NCI-H526 (cell line): ENCODE results near the gene JSRP1.

Experiments
- DNase-seq, 2 experiments: peaks; one replicate each; lab custom pipeline; 2025; lab: John Stamatoyannopoulos, UW

The JSRP1 gene

DNA sequence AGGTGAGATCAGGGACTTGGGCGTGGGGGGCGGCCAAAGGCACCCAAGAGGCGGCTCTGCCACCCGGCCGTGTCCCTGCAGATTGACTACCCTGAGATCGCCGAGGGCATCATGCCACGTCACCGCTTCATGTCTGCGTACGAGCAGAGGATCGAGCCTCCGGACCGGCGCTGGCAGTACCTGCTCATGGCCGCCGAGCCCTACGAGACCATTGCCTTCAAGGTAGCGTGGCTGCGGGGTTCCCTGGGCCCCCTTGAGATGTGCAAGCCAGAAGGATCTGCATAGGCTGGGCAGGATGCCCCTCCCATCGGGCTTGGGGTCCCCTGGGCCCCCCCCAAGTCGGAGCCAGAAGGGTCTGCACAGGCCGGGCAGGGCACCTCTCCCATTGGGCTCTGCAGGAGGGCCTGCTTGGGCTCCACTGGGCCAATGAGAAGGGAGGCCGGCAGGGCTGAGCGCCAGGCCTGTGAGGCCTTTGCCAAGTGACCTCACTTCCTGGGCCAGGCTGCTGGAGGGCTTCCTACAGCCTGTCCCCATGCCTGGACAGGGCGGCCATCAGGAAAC lies 9.3 kb downstream of the JSRP1 start:
- no peak for DNase-seq

DNA sequence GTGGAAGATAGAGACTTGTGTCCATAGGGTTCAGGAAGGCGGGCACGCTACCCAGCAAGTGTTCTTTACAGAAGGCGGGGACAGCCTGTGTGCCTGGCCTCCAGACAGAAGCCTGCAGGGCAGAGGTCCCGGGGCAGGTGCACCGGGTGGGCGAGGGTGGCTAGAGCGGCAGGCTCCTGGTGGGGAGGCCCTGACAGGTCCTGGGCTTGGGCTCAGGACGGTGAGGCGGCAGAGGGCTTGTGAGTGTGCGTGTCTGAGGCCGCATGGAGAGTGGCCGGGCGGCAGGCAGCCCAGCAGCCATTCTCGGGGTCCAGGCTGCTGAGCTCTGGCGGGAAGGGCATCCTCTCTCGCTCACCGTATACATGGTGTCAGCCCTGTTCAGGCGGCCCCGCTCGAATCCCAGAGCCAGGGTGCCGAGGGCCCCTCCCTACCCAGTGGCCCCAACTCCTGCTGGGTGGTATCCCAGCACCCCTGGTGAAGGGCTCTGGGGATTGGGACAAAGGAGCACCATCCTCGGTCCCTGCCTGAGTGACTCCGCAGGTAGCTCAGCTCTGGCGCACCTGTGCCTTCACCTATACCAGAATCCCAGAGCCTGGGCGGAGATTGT lies 10.1 kb downstream of the JSRP1 start:
- no peak for DNase-seq

DNA sequence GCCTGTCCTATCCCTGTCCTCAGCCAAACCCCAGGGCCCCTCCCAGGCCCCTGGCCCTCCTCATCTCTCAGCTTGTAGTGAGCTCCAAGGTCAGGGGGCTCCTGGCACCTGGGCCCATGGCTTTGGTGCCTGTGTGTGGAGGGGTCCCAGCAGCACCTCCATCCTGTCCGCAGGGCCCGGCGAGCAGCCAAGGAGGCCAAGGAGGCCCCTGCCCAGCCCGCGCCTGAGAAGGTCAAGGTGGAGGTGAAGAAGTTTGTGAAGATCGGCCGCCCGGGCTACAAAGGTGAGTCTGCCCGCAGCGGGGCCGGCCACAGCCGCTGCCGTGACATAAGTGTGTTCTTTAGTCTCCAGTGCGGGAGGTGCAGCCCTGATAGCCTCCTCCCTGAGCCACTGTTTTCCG lies 10.9 kb downstream of the JSRP1 start:
- DNase-seq = no peak

DNA sequence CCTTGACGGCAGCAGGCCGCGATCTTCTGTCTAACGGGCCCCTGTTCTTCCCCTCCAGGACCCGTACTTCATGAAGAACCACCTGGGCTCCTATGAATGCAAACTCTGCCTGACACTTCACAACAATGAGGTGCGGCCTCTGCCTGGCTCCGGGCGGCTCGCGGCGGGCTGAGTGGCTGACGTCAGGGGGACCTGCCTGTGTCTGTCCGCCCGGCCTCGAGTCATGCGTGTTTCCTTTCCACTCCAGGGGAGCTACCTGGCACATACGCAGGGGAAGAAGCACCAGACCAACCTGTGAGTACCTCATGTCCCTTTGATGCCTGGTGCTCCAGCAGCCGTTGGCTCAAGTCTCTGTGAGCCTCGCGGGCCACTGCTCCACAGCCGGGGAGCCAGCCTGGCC lies 11.7 kb downstream of the JSRP1 start:
- no peak for DNase-seq

DNA sequence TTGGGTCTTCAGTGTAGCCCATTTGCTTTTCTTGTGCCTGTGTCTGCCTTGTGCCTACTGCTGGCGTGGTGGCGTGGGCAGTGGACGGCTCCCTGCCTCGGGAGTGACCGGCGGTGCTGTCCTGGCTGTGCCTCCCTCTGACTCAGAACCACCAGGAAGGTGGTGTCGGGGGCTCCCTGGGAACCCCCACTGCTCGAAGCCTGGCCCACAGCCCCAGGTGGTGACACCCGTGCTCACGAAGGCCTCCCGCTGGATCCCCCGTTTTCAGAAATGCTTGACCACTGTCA lies 12.1 kb downstream of the JSRP1 start:
- DNase-seq = no peak

DNA sequence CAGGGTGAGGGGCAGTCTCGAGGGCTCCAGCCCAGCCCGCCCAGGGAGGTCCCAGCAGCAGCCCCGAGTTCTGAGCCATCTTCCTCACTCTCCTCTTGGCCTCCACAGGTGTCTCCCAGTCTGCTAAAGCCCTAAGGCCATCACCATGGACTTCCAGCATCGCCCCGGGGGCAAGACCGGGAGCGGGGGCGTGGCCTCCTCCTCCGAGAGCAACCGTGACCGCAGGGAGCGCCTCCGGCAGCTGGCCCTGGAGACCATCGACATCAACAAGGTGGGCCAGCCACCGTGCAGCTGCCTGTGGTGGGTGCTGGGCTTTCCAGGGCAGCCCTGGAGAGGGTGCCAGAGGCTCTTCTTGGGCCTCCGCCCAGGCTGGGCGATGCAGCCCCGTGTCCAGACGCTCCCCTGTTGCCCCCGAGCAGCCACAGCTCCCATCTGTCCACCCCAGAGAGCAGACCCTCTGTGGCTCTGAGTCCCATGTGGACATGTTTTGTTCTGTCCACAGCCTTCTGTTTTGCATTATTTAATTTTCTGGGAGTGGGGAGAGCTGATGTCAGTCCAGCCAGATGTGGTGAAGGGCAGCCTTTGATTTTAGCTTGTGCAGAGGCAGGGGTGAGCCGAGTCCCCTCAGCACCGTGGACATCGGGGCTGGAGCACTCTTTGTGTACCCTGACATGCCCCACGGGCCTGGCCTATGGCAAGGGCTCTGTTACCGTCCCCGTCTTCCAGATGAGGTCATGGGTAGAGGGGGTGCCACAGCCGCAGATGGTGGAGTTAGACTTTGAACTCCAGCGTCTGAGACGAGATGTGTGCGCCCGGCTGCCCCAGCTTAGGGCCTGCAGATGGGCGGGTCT lies 12.7 kb downstream of the JSRP1 start:
- DNase-seq = no peak

DNA sequence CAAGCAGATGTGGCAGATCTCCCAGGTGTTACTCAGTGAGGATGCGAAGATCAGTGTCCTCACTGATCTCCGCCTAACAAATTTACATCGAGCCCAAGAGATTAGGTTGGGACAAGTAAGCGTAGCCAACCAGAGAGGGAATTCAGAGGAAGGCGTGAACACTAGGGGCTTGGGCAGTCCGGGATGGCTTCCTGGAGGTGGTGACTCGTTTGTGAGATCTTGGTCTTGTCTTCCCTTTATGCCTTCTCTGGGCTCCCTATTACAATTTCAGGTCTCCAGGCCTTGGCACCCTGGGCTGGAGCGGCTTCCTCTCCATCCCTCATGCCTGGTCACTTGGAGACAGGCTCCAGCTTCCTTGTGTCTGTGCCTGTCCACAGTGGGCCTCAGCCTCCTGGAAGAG lies 13.4 kb downstream of the JSRP1 start:
- no peak for DNase-seq

DNA sequence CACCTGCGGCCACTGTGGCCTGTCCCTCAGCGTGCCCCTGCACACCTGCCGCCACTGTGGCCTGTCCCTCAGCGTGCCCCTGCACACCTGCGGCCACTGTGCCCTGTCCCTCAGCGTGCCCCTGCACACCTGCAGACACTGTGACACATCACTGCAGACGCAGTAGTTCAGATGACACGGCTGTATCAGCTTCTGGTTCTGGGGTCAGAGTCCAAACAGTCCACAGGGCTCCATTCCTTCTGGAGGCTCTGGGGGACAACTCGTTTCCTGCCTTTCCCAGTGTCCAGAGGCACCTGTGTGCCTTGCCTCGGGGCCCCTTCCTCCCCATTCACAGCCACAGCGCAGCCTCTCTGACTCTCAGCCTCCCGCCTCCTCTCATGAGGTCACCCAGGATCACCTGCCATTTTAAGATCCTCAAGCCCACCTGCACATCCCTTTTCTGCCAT lies 14.1 kb downstream of the JSRP1 start:
- DNase-seq = no peak

DNA sequence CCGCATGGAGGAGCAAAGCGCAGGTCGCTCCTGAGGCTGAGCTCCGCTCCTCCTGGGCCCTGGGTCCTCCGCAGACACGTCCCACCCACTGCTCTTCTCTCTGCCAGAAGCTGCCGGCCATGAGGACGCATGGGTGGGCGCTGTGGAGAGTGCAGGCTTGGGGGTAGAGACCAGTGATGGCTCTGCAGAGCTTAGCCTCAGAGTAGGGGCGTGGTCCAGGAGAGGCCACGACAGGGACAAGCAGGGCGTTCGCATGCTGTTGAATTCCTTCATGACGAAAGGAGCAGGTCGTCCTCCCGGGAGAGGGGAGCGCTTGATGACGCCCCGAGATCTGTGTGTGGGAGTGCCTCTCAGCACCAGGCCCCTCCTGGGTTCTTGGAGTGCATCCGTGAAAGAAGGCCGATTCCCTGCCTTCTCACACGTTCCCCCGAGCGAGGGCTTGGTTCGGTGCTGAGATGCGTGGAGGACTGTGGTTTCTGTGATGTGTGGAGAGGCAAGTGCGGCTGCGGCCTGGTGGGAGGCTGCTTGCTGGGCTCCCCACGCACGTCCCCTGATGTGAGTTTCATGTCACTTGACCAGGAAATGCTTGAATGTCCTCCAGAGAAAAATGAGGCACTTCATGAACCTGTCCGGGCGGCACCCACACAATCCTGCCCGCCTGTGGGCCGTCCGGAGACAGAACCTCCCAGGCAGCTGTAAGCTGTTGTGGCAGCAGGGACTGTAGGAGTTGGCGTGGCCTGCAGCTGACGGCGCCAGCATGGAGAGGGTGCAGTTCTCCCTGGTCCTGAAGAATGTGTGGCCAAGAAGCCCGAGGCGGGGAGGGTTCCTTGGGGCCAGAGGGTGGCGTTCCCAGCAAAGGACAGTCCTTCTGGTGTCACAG lies 15.1 kb downstream of the JSRP1 start:
- DNase-seq = no peak

DNA sequence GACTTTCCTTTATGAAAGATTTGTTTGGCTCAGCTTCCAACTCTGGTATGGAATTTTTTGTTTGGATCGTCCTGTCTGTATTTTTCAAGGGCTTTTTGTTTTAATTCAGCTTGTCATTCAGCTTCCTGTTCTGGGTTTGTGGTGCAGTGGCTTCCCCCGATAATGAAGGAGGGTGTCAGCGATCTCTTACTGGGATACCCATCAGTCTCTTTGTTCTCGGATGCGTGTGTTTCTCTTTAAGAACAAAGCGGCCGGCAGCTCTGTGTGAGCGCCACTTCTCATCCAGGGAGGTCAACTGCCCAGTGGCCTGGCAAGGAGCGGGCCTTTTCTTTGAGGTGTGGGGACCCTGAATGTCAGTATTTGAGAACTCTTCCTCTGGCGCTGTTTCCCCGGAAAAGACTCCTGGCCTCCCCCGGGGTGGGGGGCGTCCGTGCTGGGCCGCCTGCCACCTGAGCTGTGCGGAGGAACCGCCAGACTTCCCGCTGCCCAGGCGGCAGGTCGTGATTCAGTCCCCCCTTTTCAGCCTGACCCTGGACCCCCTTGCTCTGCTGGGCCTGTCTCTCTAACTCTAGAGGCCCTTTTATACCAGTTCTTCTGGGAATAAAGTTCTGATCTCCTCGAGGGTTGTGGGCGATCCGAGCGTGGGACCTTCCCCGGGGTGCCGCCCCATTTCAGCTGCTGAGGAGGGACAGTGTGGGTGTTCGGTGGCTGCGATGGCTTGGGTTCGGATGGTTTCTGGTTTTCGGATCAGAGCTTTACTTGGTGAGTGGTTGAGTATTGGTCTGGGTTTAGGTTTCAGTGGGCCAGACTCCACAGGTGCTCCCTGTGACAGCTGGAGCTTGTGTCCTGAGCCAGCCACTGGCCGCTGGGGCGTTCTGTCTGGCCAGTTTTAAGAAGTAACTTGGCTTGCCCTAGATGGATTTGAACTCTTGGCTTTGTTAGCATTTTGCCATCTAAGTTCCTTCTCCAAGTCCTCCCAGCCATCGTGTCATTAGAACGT lies 16.1 kb downstream of the JSRP1 start:
- DNase-seq = peak in 1 of 2 experiments; percentile 40

DNA sequence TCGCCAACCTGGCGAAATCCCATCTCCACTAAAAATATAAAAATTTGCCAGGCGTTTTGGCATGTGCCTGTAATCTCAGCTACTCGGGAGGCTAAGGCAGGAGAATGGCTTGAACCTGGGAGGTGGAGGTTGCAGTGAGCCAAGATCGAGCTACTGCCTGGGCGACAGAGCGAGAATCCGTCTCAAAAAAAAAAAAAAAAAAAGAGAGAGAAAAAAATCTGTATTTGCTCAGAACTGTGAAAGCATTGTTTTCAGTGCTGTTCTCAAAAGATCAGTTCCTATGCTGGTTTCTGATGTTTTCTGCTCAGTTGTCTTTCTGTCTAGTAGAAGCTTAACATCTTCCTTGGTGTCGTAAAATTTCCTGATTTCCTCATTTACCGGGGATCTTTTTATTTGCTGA lies 17.0 kb downstream of the JSRP1 start:
- no peak for DNase-seq

DNA sequence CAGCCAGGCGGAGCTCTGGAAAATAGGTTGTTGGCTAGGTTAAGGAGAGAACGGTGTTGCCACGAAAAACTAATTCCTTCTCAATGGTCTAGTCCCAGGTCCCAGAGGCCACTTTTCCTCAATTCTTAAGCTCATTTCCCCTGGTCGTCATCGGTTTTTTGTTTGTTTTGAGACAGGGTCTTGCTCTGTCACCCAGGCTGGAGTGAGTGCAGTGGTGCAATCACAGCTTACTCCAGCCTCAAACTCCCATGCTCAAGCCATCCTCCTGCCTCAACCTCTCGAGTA lies 18.4 kb downstream of the JSRP1 start:
- no peak for DNase-seq

DNA sequence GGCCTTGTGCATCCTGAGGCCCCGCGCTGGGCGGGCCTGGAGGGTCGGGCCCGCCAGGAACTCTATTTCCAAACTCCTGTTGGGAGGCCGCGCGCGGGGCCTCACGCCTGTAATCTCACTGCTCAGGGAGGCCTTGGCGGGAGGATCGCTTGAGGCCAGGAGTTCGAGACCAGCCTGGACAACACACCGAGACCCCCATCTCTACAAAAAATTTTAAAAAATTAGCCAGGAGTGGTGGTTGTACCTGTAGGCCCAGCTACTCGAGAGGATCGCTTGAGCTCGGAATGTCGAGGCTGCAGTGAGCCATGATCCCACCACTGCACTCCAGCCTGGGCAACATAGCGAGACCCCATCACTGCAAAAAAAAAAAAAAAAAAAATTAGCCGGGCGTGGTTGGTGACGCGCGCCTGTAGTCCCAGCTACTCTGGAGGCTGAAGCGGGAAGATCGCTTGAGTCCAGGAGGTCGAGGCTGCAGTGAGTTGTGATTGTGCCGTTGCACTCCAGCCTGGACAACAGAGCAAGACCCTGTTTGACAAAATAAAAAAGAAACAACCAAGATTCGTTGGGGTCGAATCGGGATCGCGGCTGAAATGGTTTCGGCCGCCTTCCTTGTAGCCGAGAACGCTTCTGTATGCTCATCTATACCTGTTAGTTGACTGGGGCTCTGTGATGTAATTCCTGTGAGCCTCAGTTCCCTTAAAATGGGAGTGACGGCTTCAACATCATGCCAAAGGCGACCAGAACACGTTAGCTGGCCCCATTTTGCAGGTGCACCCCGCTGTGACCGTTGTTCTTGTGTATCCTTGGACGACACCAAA lies 19.0 kb downstream of the JSRP1 start:
- no peak for DNase-seq

DNA sequence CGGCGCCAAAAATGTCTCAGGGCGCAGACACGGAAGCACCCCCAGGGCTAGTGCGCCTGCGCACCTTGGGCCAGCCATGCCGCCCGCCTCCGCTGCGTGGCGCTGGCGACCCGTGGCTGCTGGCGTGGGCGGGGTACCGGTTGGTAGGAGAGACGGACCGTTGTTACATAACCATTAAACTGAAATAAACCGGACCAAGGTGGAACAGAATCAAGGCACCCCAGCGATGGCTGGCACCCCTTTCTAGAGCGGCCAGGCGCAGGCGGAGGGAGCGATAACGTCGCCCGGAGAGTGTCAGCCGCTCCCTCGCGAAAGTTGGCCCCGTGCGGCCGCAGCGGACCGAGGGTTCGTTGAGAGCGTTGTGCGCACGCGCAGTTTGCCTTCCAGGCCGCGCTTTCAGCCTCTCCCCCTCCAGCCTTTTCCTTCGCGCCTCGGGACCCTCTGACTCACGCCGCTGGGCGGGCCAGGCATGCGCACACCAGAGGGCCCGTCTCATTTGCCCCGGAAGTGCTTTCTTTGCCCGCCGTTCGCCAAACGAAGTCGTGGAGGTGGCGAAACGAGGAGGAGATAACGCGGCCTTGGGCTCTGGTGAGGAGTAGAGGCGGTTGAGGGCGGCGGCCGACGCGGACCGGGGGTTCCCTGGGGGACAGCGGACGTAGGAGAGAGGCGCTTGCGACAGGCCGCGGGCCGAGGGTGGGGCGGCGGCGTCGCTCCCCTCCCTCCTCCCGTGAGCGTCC lies 19.7 kb downstream of the JSRP1 start, which contains the start of the genes PLEKHJ1 and SF3A2:
Gene PLEKHJ1 (minus strand): TSS at position 16 of the 737 bp plus-strand sequence. CDS start 81 bp downstream, outside the sequence.
Gene SF3A2 (plus strand): TSS at position 511 of the 737 bp plus-strand sequence. CDS start 6,595 bp downstream, outside the sequence.
- DNase-seq = peak; percentile 88 to 96

DNA sequence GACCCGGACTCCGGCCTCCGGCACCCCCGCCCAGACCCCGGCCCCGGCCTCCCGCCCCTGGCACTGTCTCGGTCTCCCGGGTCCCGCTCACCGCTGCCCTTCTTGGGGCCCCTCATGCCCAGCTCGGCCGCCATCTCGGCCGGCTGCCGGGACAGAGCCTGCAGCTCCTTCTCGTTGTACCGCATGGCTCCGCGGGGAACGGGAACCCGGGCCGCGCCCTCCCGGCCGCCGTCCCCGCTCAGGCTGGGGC lies 20.2 kb downstream of the JSRP1 start:
- DNase-seq = no peak

DNA sequence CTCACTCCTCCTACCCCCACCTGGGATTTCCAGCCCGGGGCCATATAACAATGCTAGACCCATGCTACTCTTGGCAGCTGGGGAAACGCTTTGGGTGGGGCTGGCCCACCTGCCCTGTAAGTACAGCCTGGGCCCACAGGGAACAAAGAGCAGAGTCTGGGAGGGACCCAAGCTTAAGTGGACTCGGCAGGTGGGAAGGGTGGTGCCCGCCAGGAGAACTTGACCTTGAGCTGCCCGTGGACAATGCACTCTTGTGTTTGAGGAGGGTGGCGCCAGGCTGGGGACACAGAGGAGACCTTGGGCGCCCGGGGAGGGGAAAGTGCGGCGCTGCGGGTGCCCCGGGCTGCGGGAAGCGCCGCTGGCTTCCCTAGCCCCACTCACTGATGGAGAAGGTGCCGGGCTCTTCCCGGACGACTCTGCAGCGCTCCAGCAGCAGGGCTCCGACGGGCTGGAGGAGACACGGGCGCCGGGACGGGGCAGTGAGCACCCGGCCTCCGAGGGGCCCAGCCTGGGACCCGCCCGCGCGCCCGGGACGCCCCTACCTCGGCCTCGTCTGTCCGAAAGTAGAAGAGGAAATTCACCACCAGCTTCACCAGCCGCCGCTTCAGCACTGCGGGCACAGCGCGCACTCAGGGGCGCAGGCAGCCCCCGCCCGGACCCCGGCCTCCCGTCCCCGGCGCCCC lies 20.7 kb downstream of the JSRP1 start:
- DNase-seq = peak in 1 of 2 experiments; percentile 56

DNA sequence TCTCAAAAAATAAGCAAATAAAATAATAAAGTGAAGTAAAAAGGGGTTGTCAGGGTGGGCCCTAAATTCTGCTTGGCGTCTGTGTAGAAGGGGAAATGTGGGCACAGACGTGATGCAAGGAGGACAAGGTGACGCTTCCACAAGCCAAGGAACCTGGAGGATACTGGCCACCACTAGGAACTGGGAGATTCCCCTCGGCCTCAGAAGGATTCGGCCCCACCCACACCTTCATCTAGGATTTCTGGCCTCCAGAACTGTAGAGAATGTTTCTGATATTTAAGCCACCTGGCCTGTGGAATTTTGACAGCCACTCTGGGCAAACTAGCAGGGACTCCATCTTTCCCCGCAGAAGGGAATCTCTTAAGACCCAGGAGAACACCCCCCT lies 21.2 kb downstream of the JSRP1 start:
- DNase-seq = no peak

DNA sequence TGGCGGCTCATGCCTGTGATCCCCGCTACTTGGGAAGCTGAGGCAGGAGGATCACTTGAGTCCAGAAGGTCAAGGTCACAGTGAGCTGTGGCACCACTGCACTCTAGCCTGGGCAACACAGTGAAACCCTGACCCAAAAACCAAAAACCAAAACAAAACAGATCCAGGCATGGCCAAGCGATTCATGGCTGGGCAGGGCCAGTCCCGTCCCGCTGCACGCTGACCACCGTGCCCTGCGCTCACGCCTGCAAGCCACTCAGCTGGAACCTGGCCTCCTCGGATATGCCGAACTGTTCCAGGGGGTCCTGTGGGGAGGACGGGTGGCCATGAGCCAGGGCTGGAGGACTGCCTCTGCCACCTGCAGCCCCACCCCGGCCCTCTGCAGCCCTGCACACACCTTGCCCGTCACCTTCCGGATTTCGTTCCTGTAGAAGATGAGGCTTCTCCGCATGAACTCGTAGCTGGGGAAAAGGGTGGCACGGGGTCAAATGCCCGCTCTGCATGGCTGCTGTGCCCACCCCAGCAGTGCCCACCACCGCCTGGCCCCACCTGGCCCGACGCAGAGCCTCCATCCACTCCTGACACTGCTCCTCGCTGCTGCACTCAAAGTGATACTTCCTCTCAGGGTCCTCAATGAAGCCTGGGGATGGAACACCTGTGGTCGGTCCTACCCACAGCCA lies 22.5 kb downstream of the JSRP1 start:
- DNase-seq = no peak
